Large intestine (tissue), 3 donors: ENCODE results near the gene CEBPZ. TPM values are rescaled to one million over a fixed set of nuclear protein-coding genes. Genes with fewer than 3 reads are reported as not detected.
"Not testable (repeated sequence)": the region's sequence is repeated elsewhere in the genome, so short reads cannot be mapped to it uniquely, and the experiment has no call there.

Experiments used
- DNase-seq, 2 donors: peaks; one replicate each; pipeline versions ENCODE4 v3.0.0 to v3.0.0-alpha.2; 2013
- H3K27ac ChIP-seq: one replicate; pipeline ENCODE4 v1.5.1; 2013; ENCODE audit warnings: low read length
- H3K27me3 ChIP-seq: 2 replicates; pipeline ENCODE4 v1.6.1; 2013; ENCODE audit warnings: low read length; ENCODE audit not compliant: control insufficient read depth, insufficient read depth
- H3K36me3 ChIP-seq: 2 replicates; pipeline ENCODE4 v1.6.1; 2013; ENCODE audit warnings: low read length; ENCODE audit not compliant: control insufficient read depth, insufficient read depth
- H3K4me1 ChIP-seq: one replicate; pipeline ENCODE4 v1.6.1; 2013; ENCODE audit warnings: low read length; ENCODE audit not compliant: control insufficient read depth, insufficient read depth
- H3K4me3 ChIP-seq: one replicate; pipeline ENCODE4 v1.5.1; 2013; ENCODE audit warnings: low read length
- H3K9me3 ChIP-seq: one replicate; pipeline ENCODE4 v1.6.1; 2013; ENCODE audit warnings: mild to moderate bottlenecking, low read depth, low read length, moderate library complexity; ENCODE audit not compliant: control insufficient read depth
- WGBS: methylation state at CpG from one replicate; pipeline ENCODE4 v1.1.5; 2013; ENCODE audit warnings: low lambda C conversion rate; ENCODE audit not compliant: insufficient coverage; 5-methylcytosine and 5-hydroxymethylcytosine counted together
- polyA plus RNA-seq: library from polyadenylated mRNA; unstranded; fragments of 120-200 nt; gene quantifications from one replicate; pipeline ENCODE4 v1.2.1, GENCODE V29; 2013

CEBPZ gene
- polyA plus RNA-seq, 1 donor = 49.3 TPM

DNA sequence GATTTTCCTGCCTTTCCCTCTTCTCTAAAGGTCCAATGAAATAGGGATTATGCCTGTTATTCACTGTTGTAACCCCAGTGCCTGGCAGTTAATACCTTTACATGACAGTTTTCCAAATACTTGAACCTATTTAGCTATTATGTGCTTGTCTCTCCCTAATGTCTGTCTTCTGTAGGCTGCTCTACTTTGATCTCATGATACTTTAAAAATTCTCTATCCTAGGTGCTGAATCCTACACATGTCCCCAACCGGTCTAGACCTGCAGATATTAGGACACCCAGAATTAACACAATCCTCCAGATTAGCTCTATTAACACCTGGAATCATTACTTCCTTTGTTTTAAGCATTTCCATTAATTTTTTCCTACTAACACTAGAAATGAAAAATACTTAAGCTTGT lies 7.3 kb downstream of the CEBPZ start:
- Histone ChIP-seq H3K9me3 (no peaks in the 10 kb centered on the region), H3K4me3 (no peak overlapping the region), H3K4me1 (peaks cover 3% of the 10 kb centered on the region), H3K36me3 (peaks cover 60% of the 10 kb centered on the region), H3K27ac (no peak overlapping the region), H3K27me3 (no peaks in the 10 kb centered on the region)
- WGBS = 100% methylated on average over 1 of the region's 1 CpG
- no peak for DNase-seq

DNA sequence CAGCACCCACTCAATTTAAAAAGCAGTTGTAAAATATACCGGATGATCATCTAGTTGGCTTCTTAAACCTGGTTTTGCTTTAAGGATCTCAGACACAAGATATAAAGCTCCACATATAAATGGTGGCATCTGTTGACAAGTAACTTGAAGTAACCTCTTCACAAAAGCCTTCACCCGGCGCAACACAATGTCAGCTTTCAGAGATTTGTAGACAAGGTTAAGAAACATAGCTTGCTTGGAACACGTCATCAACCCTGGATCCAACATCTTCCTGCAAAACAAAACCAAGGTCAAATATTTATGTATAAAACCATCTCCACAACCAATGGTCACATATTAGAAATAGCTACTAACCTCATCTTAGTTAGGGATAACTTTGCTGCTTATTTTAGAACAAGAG lies 8.3 kb downstream of the CEBPZ start:
- H3K27me3 ChIP-seq = no peaks in the 10 kb centered on the region
- no CpG with 5 or more reads among the region's 4 CpGs for WGBS
- H3K36me3 ChIP-seq = peaks cover 66% of the 10 kb centered on the region
- H3K4me3 ChIP-seq = no peak overlapping the region
- no peak for DNase-seq
- H3K27ac ChIP-seq = no peak overlapping the region
- no peaks in the 10 kb centered on the region for H3K9me3 ChIP-seq
- peaks cover 3% of the 10 kb centered on the region for H3K4me1 ChIP-seq

DNA sequence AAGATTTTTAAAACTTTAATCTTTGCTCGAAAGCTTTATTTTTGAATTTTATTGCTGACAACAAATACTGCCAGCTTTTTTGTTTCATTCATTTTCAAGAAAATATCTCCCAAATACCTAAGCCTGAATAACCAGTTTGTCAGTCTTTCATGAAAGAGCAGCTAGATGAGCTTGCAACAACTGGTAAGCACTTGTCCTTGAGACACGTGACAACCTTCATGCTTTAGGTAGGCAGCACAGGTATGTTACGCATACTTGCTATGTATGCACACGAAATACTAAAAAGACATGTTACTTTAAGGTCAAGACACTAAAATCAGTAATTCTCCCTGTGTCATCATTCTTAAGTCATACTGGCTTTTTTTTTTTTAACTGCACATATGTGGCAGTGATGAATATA lies 12.3 kb downstream of the CEBPZ start:
- no peak overlapping the region for H3K4me3 ChIP-seq
- no peak overlapping the region for H3K27ac ChIP-seq
- no peaks in the 10 kb centered on the region for H3K27me3 ChIP-seq
- no peak for DNase-seq
- H3K36me3 ChIP-seq = peaks cover 73% of the 10 kb centered on the region
- 100% methylated on average over 2 of the region's 4 CpGs for WGBS
- H3K4me1 ChIP-seq = no peaks in the 10 kb centered on the region
- no peaks in the 10 kb centered on the region for H3K9me3 ChIP-seq

DNA sequence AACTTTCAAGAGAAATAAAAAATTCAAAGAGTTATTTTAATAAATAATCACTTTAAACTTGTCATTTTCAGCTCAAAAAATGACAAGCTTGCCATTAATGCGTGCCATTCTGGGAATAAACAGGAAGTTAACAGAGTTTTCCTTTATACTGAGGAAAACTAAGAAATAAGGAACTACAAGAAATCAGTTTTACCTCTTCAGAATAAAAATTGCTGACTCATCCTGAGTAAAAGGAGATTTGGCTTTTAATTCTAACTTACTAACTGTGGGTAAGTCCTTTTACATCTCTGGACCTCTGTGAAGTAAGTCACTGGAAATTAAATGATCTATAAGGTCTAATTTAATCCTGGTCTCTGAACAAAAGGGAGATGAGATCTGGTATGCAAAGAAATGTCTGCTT lies 16.1 kb downstream of the CEBPZ start:
- Histone ChIP-seq H3K4me3 (no peak overlapping the region), H3K27ac (no peak overlapping the region), H3K4me1 (no peaks in the 10 kb centered on the region), H3K27me3 (no peaks in the 10 kb centered on the region), H3K9me3 (no peaks in the 10 kb centered on the region), H3K36me3 (peaks cover 69% of the 10 kb centered on the region)
- no CpG with 5 or more reads among the region's 1 CpG for WGBS
- DNase-seq = no peak

DNA sequence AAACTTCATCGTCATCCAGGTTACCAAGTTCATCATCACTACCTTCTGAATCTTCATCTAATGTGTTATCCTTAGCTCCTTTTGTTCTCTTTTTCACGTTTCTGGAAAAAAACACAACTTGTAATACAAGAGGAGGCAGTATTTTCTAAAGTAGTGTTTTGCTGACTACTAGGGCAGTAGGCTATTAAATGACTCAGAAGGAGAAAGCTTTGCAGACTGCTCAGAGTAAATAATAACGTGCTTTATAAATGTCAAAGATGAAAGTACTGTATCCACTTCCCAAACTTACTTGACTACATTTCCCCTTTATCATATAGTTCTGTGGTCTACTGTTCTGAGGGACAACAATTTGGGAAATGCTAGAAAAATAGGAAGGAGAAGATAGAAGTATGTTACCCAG lies 19.5 kb downstream of the CEBPZ start:
- Histone ChIP-seq H3K36me3 (peaks cover 71% of the 10 kb centered on the region), H3K9me3 (peaks cover 8% of the 10 kb centered on the region), H3K4me3 (no peak overlapping the region), H3K4me1 (no peaks in the 10 kb centered on the region), H3K27me3 (no peaks in the 10 kb centered on the region), H3K27ac (no peak overlapping the region)
- 86% methylated on average over 1 of the region's 3 CpGs for WGBS
- no peak for DNase-seq

DNA sequence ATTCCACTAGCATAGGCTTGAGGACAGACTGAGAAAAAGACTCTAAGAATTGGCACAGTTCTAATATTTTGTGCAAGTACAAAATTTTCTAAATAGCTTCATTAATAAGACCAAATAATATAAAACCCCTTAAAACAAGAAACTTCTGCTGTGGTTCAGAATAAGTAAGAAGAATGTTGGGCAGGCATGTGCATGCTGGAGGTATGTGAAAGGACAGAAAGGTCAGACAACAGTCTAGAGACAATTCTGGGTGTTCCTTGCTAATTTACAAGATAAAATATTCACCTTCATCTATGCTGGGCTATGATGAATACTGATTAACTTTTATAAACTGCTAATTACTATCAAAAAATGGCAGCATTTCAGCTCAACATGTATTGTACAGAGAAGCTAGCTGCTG lies 20.2 kb downstream of the CEBPZ start:
- DNase-seq = no peak
- Histone ChIP-seq H3K36me3 (peaks cover 68% of the 10 kb centered on the region), H3K9me3 (peaks cover 10% of the 10 kb centered on the region), H3K27me3 (no peaks in the 10 kb centered on the region), H3K4me1 (no peaks in the 10 kb centered on the region), H3K27ac (no peak overlapping the region), H3K4me3 (no peak overlapping the region)

DNA sequence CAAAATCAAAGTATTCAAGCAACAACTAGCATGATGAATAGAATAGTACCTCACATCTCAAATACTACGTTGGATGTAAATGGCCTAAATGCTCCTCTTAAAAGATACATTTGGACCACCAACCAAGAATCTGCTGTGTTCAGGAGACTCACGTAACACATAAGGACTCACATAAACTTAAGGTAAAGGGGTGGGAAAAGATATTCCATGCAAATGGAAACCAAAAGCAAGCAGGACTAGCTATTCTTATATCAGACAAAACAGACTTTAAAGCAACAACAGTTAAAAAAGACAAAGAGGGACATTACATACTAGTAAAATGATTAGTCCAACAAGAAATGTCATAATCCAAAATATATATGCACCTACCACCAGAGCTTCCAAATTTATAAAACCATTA lies 24.6 kb downstream of the CEBPZ start:
- Histone ChIP-seq H3K36me3 (peaks cover 63% of the 10 kb centered on the region), H3K9me3 (peaks cover 22% of the 10 kb centered on the region)

DNA sequence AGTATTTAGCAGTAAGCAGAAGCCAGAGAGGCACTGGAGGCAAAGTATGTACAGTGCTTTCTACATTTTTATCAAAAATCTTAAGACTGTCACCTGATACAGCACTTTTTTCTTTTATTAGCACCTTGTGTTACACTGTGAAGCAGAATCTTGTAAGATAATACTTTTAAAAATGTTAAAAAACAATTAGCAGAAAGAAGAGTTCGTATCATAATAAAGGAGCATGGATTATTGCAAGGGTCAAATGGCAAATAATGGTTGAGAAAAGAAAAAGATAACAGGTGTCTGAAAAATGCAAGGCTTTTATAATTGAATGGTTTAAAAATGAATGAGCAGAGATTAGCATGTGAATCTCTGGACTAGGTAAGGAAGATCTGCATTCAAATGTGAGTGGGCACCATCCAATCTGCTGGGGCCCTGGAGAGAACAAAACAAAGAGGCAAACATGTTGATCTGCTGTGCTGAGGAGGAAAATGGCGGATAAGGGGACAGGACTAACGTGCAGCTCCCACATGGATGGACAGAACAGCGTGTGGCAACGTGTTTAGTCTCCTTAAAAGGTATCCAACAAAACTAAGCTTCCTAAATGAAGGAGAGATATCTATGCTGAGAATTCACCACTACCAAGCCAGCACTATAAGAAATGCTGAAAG lies 25.6 kb downstream of the CEBPZ start:
- Histone ChIP-seq H3K36me3 (peaks cover 60% of the 10 kb centered on the region), H3K27ac (no peak overlapping the region), H3K4me3 (no peak overlapping the region), H3K27me3 (no peaks in the 10 kb centered on the region), H3K4me1 (no peaks in the 10 kb centered on the region), H3K9me3 (peaks cover 22% of the 10 kb centered on the region)
- DNase-seq = no peak
- WGBS = 100% methylated on average over 1 of the region's 5 CpGs

More for the DNA sequence above, 24.6 kb downstream of the CEBPZ start:
- H3K27ac ChIP-seq, DNase-seq, H3K27me3 ChIP-seq, H3K4me3 ChIP-seq, H3K4me1 ChIP-seq: not testable (repeated sequence)
- WGBS = no CpG with 5 or more reads among the region's 2 CpGs

DNA sequence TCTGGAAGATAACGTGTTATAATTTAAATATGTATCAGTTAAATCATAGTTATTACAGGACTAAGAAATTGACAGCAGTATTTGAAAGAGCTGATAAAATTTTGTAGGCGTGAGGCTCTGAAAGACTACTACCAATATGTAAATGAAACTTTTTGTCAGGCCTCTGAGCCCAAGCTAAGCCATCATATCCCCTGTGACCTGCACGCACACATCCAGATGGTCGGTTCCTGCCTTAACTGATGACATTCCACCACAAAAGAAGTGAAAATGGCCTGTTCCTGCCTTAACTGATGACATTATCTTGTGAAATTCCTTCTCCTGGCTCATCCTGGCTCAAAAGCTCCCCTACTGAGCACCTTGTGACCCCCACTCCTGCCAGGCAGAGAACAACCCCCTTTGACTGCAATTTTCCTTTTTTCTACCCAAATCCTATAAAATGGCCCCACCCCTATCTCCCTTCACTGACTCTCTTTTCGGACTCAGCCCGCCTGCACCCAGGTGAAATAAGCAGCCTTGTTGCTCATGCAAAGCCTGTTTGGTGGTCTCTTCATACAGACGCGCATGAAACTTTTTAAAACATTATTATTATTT lies 26.2 kb downstream of the CEBPZ start:
- H3K27me3 ChIP-seq, H3K4me1 ChIP-seq, DNase-seq, H3K27ac ChIP-seq, H3K4me3 ChIP-seq: not testable (repeated sequence)
- Histone ChIP-seq H3K36me3 (peaks cover 57% of the 10 kb centered on the region), H3K9me3 (peaks cover 22% of the 10 kb centered on the region)
- WGBS = 0% methylated on average over 1 of the region's 8 CpGs

DNA sequence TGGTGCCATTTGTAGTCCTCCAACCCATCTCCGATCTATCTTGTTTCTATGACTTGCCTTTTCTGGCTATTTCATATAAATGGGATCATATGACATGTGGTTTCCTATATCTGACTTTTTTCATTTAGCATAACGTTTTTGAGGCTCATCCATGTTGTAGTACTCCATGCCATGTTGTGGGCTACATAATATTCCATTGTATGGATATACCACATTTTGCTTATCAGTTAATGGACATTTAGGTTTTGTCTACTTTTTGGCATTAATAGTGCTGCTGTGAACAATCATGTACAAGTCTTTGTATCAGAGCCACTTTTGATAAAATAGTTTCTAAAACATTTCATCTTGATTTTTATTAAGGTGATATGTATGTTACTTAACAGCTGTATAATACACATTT lies 27.7 kb downstream of the CEBPZ start:
- Histone ChIP-seq H3K27me3 (no peaks in the 10 kb centered on the region), H3K36me3 (peaks cover 45% of the 10 kb centered on the region), H3K4me3 (no peak overlapping the region), H3K9me3 (peaks cover 15% of the 10 kb centered on the region), H3K27ac (no peak overlapping the region), H3K4me1 (no peaks in the 10 kb centered on the region)
- no peak for DNase-seq
- 100% methylated on average over 2 of the region's 2 CpGs for WGBS

DNA sequence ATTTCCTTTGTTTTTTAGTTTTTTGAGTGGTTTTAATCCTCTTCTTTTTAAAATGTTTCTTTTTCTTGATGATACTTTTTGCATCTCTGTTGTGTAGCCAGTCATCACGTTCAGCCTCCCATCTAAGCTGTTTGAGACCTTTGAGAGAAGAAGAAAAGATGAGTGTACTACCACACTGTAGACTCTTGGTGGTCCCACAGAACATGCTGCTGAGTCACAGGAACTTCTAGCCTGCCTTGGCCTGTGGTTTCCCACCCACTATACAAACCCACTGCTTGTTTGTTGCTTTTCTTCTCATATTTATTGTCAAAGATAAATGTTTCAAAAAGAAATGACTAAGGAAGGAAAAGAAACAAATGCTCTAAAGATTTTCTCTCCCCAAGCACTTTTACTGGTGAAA lies 29.6 kb downstream of the CEBPZ start:
- WGBS = no CpG with 5 or more reads among the region's 1 CpG
- H3K4me1 ChIP-seq = peaks cover 5% of the 10 kb centered on the region
- no peaks in the 10 kb centered on the region for H3K27me3 ChIP-seq
- DNase-seq = peak in 1 of 2 donors; percentile 6
- peaks cover 39% of the 10 kb centered on the region for H3K36me3 ChIP-seq
- no peak overlapping the region for H3K4me3 ChIP-seq
- peaks cover 15% of the 10 kb centered on the region for H3K9me3 ChIP-seq
- no peak overlapping the region for H3K27ac ChIP-seq
